Type B pancreatic cell (in vitro differentiated cells): Measurements from ENCODE around the gene DOC2B. TPM values are rescaled to one million over a fixed set of nuclear protein-coding genes. Genes with fewer than 3 reads are reported as not detected.
"Not testable (repeated sequence)": the region's sequence is repeated elsewhere in the genome, so short reads cannot be mapped to it uniquely, and the experiment has no call there.

ENCODE experiments used
- DNase-seq: peaks from one replicate; pipeline ENCODE4 v3.0.0; 2021; ENCODE audit warnings: mixed read lengths; ENCODE audit not compliant: unreplicated experiment; ENCODE audit errors: extremely low spot score
- H3K27ac Mint-ChIP-seq: 2 replicates; pipeline ENCODE4 v1.8.0; 2021; ENCODE audit warnings: mild to moderate bottlenecking, mixed read lengths
- H3K27me3 Mint-ChIP-seq: 2 replicates; pipeline ENCODE4 v1.8.0; 2021; ENCODE audit warnings: mixed read lengths
- H3K36me3 Mint-ChIP-seq: 2 replicates; pipeline ENCODE4 v1.8.0; 2021; ENCODE audit warnings: mixed read lengths
- H3K4me1 Mint-ChIP-seq: one replicate; pipeline ENCODE4 v1.8.0; 2021; ENCODE audit warnings: mixed read lengths; ENCODE audit not compliant: unreplicated experiment
- H3K4me3 Mint-ChIP-seq: 2 replicates; pipeline ENCODE4 v1.8.0; 2021; ENCODE audit warnings: mild to moderate bottlenecking, mixed read lengths
- H3K9me3 Mint-ChIP-seq: 2 replicates; pipeline ENCODE4 v1.8.0; 2021; ENCODE audit warnings: mixed read lengths
- total RNA-seq: library from RNA; stranded (reverse); gene quantifications from 2 replicates; pipeline ENCODE4 v1.2.1, GENCODE V29; 2021; ENCODE audit warnings: low replicate concordance
- TF ChIP-seq, protein P1 (sequence below): fragments of 200-600 bp; sonication (generic); conservative IDR thresholded peaks from 2 replicates; pipeline ENCODE4 v1.5.0; 2021; ENCODE audit warnings: antibody characterized with exemption, mild to moderate bottlenecking

DOC2B gene
- total RNA-seq, 1 donor from 2014 or later = 6.3 TPM

DNA sequence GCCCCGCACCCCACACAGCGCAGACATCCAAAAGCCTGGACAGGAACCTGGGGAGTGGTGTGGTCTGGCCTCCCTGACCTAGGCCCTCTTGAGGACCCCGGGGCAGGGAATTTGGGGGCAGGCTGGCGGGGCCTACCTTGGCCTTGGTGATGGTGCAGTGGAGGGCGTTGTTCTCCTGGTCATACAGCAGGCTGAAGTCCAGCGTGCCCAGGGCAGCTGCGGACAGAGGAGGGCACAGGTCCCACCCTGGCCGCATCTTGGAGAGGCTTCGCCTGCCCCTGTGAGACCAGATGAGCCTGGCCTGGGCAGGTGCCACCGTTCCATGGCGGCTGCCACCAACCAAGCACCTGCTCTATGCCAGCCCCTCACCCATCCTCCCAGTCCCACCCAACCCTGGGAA, 9.0 kb downstream of the DOC2B start:
- Mint-ChIP-seq H3K4me3 (no peak overlapping the region), H3K27ac (no peak overlapping the region), H3K27me3 (peaks cover 3% of the 10 kb centered on the region), H3K4me1 (peaks cover 11% of the 10 kb centered on the region), H3K36me3 (no peaks in the 10 kb centered on the region), H3K9me3 (no peaks in the 10 kb centered on the region)
- no peak for DNase-seq
- TF ChIP-seq, protein P1, sequence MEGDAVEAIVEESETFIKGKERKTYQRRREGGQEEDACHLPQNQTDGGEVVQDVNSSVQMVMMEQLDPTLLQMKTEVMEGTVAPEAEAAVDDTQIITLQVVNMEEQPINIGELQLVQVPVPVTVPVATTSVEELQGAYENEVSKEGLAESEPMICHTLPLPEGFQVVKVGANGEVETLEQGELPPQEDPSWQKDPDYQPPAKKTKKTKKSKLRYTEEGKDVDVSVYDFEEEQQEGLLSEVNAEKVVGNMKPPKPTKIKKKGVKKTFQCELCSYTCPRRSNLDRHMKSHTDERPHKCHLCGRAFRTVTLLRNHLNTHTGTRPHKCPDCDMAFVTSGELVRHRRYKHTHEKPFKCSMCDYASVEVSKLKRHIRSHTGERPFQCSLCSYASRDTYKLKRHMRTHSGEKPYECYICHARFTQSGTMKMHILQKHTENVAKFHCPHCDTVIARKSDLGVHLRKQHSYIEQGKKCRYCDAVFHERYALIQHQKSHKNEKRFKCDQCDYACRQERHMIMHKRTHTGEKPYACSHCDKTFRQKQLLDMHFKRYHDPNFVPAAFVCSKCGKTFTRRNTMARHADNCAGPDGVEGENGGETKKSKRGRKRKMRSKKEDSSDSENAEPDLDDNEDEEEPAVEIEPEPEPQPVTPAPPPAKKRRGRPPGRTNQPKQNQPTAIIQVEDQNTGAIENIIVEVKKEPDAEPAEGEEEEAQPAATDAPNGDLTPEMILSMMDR = no peak

DNA sequence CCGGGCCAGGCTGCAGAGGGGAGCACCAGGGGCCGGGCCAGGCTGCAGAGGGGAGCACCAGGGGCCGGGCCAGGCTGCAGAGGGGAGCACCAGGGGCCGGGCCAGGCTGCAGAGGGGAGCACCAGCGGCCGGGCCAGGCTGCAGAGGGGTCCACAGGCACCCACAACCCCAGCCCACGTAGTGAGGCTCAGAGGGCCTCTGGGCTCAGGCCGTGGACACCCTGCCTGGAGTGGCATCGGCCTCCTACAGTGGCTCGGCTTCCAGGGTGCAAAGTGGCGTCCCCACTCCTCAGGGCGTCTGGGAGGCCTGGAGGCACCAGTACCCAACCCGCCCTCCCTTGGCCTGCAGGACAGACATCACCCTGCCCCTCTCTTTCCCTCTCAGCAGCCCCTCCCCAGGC, 9.6 kb downstream of the DOC2B start:
- no peak overlapping the region for H3K27ac Mint-ChIP-seq
- TF ChIP-seq, protein P1 = no peak
- DNase-seq = no peak
- no peak overlapping the region for H3K4me3 Mint-ChIP-seq
- H3K36me3 Mint-ChIP-seq = no peaks in the 10 kb centered on the region
- H3K27me3 Mint-ChIP-seq = no peaks in the 10 kb centered on the region
- H3K4me1 Mint-ChIP-seq = peaks cover 9% of the 10 kb centered on the region
- no peaks in the 10 kb centered on the region for H3K9me3 Mint-ChIP-seq

DNA sequence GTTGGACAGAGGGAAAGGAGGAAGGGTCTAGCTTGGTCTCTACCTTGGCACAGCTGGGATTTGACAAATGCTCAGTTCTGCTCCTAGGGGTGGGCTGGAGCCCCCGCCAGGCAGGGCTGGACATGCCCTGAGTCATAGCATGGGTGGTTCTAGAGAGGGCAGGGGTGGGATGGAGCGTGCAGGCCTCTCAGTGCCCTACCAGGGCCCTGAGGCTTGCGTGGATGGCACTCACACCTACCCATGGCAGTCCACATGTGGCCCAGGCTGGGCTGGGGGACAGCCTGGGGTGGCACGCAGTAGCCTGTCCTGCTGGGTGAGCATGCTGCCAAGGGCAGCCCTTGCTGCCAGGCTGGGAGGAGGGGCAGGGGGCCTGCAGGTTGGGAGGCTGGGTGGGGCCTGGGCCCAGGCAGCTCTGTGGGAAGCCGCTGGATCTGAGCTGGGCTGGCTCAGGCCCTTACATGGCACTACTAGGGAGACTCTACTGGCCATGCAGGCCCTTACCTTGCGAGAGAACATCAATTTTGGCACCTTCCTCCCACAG, 11.2 kb downstream of the DOC2B start:
- TF ChIP-seq, protein P1 = no peak
- no peak for DNase-seq
- peaks cover 9% of the 10 kb centered on the region for H3K4me1 Mint-ChIP-seq
- no peaks in the 10 kb centered on the region for H3K9me3 Mint-ChIP-seq
- no peaks in the 10 kb centered on the region for H3K27me3 Mint-ChIP-seq
- H3K27ac Mint-ChIP-seq = no peak overlapping the region
- no peaks in the 10 kb centered on the region for H3K36me3 Mint-ChIP-seq
- H3K4me3 Mint-ChIP-seq = no peak overlapping the region

DNA sequence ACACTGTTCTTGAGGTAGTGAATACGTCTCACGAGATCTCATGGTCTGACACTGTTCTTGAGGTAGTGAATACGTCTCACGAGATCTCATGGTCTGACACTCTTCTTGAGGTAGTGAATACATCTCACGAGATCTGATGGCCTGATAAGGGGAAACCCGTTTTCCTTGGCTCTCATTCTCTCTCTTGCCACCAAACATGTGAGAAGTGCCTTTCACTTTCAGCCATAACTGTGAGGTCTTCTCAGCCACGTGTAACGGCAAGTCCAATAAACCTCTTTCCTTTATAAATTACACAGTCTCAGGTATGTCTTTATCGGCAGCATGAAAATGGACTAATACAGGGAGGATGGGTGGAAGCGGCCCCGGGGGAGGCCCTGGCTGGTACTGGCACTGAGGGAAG, 12.8 kb downstream of the DOC2B start:
- H3K36me3 Mint-ChIP-seq, DNase-seq, H3K9me3 Mint-ChIP-seq, H3K27ac Mint-ChIP-seq, H3K4me3 Mint-ChIP-seq, H3K27me3 Mint-ChIP-seq: not testable (repeated sequence)
- peaks cover 15% of the 10 kb centered on the region for H3K4me1 Mint-ChIP-seq

DNA sequence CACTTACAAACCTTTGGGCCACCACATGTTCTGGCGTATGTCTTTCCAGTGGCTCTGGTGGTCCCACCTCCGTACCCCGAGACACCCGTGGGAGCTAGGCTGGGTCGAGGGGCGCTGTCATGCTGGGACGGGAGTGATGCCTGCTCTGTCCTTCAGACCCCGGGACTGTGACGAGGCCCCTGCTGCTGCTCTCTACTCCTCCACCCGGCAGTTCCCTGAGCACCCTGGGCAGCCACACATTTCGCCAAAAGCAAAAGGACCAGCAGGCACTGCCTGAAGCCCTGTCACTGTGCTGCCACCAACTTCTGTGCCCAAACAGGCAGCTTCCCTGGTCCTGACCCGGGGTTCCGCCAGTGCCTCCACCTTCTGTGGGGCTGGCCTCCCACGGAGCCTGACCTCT, 15.5 kb downstream of the DOC2B start:
- H3K9me3 Mint-ChIP-seq = no peaks in the 10 kb centered on the region
- peaks cover 10% of the 10 kb centered on the region for H3K4me1 Mint-ChIP-seq
- no peak for DNase-seq
- no peaks in the 10 kb centered on the region for H3K36me3 Mint-ChIP-seq
- H3K27me3 Mint-ChIP-seq = no peaks in the 10 kb centered on the region
- no peak overlapping the region for H3K27ac Mint-ChIP-seq
- no peak overlapping the region for H3K4me3 Mint-ChIP-seq
- TF ChIP-seq, protein P1 = no peak

DNA sequence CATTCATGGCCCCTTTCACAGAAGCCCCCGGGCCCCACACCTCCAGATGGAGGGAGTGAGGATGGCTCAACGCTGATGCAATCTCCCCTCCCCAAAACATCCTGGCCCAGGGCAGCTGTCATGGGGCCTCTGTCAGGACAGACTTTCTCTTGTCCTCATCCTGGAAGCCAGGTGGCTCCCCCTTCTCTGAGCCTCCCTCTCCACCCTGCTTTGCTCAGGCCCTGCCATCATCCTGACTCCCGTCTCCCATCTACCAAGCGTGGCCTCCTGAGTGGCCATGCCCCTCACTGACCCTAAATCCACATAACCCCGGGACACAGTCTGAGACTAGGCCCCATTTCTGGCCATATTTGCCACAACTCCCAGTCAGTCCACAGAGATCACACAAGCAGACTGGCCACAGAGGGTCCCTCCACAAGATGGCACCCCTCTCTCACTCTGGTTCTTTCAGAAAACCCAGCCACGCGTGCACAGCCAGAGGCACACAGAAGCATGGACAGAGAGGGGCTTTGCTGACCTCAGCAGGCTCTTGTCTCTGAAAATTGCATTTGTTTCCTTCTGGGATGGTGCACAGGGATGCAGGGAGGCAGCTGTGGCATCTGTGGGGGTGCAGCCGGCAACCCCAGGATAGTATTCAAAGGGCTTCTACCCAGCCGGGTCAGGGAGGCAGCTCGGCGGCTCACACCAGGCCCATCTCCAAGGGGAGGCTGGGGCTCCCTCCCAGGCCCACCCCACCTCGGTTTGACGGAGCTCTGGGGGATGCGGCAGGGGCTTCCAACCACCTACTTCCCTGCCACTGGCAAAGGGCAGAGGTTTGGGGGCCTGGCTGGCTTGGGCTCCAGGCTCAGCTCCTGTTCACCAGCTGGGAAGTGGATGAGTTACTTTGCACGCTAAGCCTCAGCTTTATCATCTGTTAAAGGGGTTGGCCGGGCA, 16.9 kb downstream of the DOC2B start:
- peak overlapping the region; percentile 57 for H3K27ac Mint-ChIP-seq
- H3K27me3 Mint-ChIP-seq = no peaks in the 10 kb centered on the region

More for the DNA sequence above, 16.9 kb downstream of the DOC2B start:
- H3K36me3 Mint-ChIP-seq = no peaks in the 10 kb centered on the region
- TF ChIP-seq, protein P1 = peak; percentile 78
- no peaks in the 10 kb centered on the region for H3K9me3 Mint-ChIP-seq
- no peak for DNase-seq
- H3K4me3 Mint-ChIP-seq = no peak overlapping the region
- peaks cover 10% of the 10 kb centered on the region for H3K4me1 Mint-ChIP-seq
